Kidney (tissue), 14 donors: ENCODE results near the gene CLEC16A. TPM values are rescaled to one million over a fixed set of nuclear protein-coding genes. Genes with fewer than 3 reads are reported as not detected.
A peak's percentile ranks its signal among the peaks of the same experiment; 100 is the strongest.

Experiments used
- DNase-seq, 5 donors: peaks; one replicate each; pipeline ENCODE4 v3.0.0-alpha.2; 2013 to 2020
- FAIRE-seq: peaks from 2 replicates; lab custom pipeline; 2012; peaks lifted over from hg19 to GRCh38; lab: Jason Lieb, UNC
- H3K27ac ChIP-seq, 2 donors: one replicate each; pipeline ENCODE4 v1.7.0; 2013; ENCODE audit warnings: low read depth in 2 of 2, low read length in 2 of 2, inconsistent platforms in 1 of 2
- H3K27me3 ChIP-seq: one replicate; pipeline ENCODE4 v1.7.1; 2013; ENCODE audit warnings: low read length, inconsistent platforms; ENCODE audit not compliant: control insufficient read depth, insufficient read depth
- H3K36me3 ChIP-seq, 3 donors: one replicate each; pipeline versions ENCODE4 v1.7.0 to v1.7.1; 2013; ENCODE audit warnings: low read length in 3 of 3, control low read depth in 1 of 3, inconsistent platforms in 1 of 3; ENCODE audit not compliant: insufficient read depth in 3 of 3, control insufficient read depth in 2 of 3
- H3K4me1 ChIP-seq, 3 donors: one replicate each; pipeline versions ENCODE4 v1.7.0 to v1.7.1; 2013; ENCODE audit warnings: low read length in 3 of 3, inconsistent platforms in 1 of 3, low read depth in 1 of 3; ENCODE audit not compliant: control insufficient read depth in 2 of 3, insufficient read depth in 2 of 3
- H3K4me3 ChIP-seq, 3 donors: one replicate each; pipeline versions ENCODE4 v1.7.0 to v1.8.1; 2013; ENCODE audit warnings: low read length in 3 of 3, control low read depth in 1 of 3, inconsistent platforms in 1 of 3
- H3K9ac ChIP-seq, 3 donors: one replicate each; pipeline versions ENCODE4 v1.7.0 to v1.7.1; 2013; ENCODE audit warnings: low read length in 3 of 3, control low read depth in 1 of 3, inconsistent platforms in 1 of 3
- H3K9me3 ChIP-seq, 3 donors: one replicate each; pipeline versions ENCODE4 v1.7.0 to v1.7.1; 2013; ENCODE audit warnings: low read length in 3 of 3, control low read depth in 1 of 3, inconsistent platforms in 1 of 3; ENCODE audit not compliant: control insufficient read depth in 2 of 3, insufficient read depth in 1 of 3
- CTCF ChIP-seq: IDR thresholded peaks from 3 replicates; pipeline ENCODE4 v1.5.1; 2012; ENCODE audit warnings: mild to moderate bottlenecking, moderate library complexity, borderline replicate concordance; ENCODE audit not compliant: insufficient read depth; ENCODE audit errors: extremely low read depth
- intact Hi-C: fragments of 100-400 bp; cut with DNase I; formaldehyde crosslinking; loops from one replicate; pipeline ENCODE4 v1.11.1; 2022
- polyA plus RNA-seq: library from polyadenylated mRNA; stranded (reverse); fragments of 350-450 nt; fragmentation: Illumina TruSeq; extraction: RNeasy Lipid Tissue Mini Kit (QIAGEN cat#74804); gene quantifications from one replicate; pipeline ENCODE4 v1.2.3, GENCODE V29; 2014; ENCODE audit warnings: low read depth, low replicate concordance; ENCODE audit not compliant: insufficient read depth
- total RNA-seq: library from RNA; stranded (reverse); fragmentation: NEBNext Ultra II Directional; extraction: Animal tissue kit (Norgen Biotek cat#: 25700); gene quantifications from one replicate; pipeline ENCODE4 v1.2.1, GENCODE V29; 2021
- donor health status: control.
- donor health status: control.
- donor health status: control.
- donor health status: control.
- donor health status: control.
- donor health status: DM: yes; HTN: yes; CAD: no.
- donor health status: Normal renal cell carcinoma (clear cell type).

CLEC16A gene
- total and polyA plus RNA-seq, 2 donors from 2014 or later = 10.8 to 51.9 TPM

GRCh38 chr16:11175106-11175786, 230.9 kb downstream of the CLEC16A start:
- peak in 1 of 5 donors; percentile 32 for DNase-seq
- Histone ChIP-seq H3K4me1 (no peaks in the 10 kb centered on the region), H3K36me3 (peaks cover 2 to 8% (median 4%) of the 10 kb centered on the region in 3 donors), H3K27ac (no peak overlapping the region), H3K9me3 (no peaks in the 10 kb centered on the region), H3K4me3 (no peak overlapping the region), H3K27me3 (no peaks in the 10 kb centered on the region), H3K9ac (no peak overlapping the region)
- no peak for FAIRE-seq
- no peak for TF ChIP-seq CTCF
- intact Hi-C loops = no loop called here

GRCh38 chr16:11175787-11176341, 231.5 kb downstream of the CLEC16A start:
- Histone ChIP-seq H3K9me3 (no peaks in the 10 kb centered on the region), H3K36me3 (peaks cover 2 to 6% (median 4%) of the 10 kb centered on the region in 3 donors), H3K4me3 (no peak overlapping the region), H3K4me1 (no peaks in the 10 kb centered on the region), H3K27me3 (no peaks in the 10 kb centered on the region), H3K9ac (no peak overlapping the region), H3K27ac (no peak overlapping the region)
- TF ChIP-seq CTCF = no peak
- intact Hi-C loops = no loop called here
- DNase-seq (no peak), FAIRE-seq (no peak)

GRCh38 chr16:11177578-11178160, 233.3 kb downstream of the CLEC16A start:
- Histone ChIP-seq H3K27me3 (no peaks in the 10 kb centered on the region), H3K9ac (no peak overlapping the region), H3K36me3 (peaks cover 0 to 6% (median 0%) of the 10 kb centered on the region in 3 donors), H3K4me1 (peaks cover 0 to 2% (median 0%) of the 10 kb centered on the region in 3 donors), H3K27ac (no peak overlapping the region), H3K4me3 (no peak overlapping the region), H3K9me3 (no peaks in the 10 kb centered on the region)
- no peak for TF ChIP-seq CTCF
- DNase-seq (no peak), FAIRE-seq (no peak)
- intact Hi-C loops = no loop called here
